ENCODE measurements around the gene EP400.

EP400 gene

DNA sequence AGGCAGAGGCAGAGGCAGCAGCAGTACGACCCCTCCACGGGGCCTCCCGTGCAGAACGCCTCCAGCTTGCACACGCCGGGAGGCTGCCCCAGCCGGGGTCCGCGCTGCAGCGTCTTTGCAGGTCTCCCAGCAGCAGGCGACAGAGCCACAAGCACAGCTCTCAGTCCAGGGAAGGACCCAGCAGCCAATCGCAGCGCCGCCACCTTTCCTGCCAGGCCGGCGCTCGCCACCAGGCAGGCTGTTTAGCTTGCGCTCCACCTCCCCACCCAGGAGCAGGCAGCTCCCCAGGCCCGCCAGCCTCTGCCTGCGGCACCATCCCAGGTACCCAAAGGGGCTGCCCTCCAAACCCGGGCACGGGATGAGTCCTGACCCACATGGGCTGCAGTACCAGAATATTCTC lies 169.1 kb downstream of the EP400 start:
- Mint-ChIP-seq H3K9me3 (no peaks in the 10 kb centered on the region), H3K4me1 (no peaks in the 10 kb centered on the region), H3K27ac (no peak overlapping the region), H3K27me3 (no peaks in the 10 kb centered on the region), H3K36me3 (ENCODE audit: low read depth) (peaks cover 9% of the 10 kb centered on the region), H3K4me3 (no peak overlapping the region)
- ATAC-seq (no peak), DNase-seq (no peak)

DNA sequence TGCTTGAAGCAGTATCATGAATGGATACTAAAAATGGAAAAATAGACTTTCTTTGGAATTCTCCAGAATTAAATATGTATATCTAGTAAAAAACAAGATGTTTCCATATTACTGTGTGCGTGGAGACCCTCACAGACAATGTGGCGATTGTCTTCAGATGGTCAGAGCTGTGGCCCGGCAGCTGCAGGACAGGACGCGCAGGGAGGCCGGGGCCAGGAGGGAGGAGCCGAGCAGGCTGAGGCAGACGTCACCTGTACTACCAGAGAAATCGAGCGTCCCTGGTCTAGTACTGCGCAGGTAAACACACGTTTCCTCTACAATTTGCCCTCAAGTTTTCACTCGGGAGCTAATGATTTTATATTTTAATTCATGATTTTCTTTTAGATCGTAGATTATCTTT lies 171.5 kb downstream of the EP400 start:
- DNase-seq: no peak
- H3K9me3 Mint-ChIP-seq: no peaks in the 10 kb centered on the region
- no peak overlapping the region for H3K4me3 Mint-ChIP-seq
- no peaks in the 10 kb centered on the region for H3K4me1 Mint-ChIP-seq
- ATAC-seq: no peak
- peaks cover 23% of the 10 kb centered on the region for H3K36me3 Mint-ChIP-seq (ENCODE audit: low read depth)
- H3K27ac Mint-ChIP-seq: no peak overlapping the region
- H3K27me3 Mint-ChIP-seq: no peaks in the 10 kb centered on the region

DNA sequence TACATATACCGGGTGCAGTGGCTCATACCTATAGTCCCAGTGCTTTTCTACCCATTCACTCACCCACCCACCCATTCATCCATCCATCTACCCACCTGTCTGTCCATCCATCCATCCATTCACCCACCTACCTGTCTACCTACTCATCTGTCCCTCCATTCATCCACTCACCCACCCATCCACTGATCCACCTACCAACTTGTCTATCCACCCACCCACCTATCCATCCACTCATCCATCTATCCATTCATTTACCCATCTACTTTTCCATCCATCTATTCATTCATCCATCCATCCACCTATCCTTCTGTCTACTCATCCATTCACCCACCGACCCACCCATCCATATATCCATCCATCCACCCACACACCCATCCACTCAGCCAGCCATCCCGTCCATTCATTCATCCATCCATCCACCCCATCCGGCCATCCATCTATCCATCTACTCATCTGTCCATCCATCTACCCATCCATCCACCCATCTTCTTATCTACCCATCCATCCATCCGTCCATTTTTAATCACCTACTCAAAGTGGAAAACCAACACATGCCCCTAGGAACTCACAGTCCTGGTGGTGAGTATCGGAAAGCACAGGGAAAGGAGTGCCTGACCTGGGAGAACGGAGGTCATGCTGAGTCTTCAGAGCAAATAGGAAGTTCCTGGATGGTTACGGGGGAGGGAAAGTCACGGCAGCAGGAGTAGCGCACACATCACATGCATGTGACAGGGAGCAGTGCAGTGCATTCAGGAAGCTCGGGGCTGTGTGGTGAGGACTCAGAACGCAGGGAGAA lies 174.4 kb downstream of the EP400 start:
- no peaks in the 10 kb centered on the region for H3K27me3 Mint-ChIP-seq
- no peak overlapping the region for H3K4me3 Mint-ChIP-seq
- ATAC-seq (no peak), DNase-seq (no peak)
- no peaks in the 10 kb centered on the region for H3K9me3 Mint-ChIP-seq
- no peak overlapping the region for H3K27ac Mint-ChIP-seq
- H3K4me1 Mint-ChIP-seq: no peaks in the 10 kb centered on the region
- H3K36me3 Mint-ChIP-seq (ENCODE audit: low read depth): peaks cover 51% of the 10 kb centered on the region

DNA sequence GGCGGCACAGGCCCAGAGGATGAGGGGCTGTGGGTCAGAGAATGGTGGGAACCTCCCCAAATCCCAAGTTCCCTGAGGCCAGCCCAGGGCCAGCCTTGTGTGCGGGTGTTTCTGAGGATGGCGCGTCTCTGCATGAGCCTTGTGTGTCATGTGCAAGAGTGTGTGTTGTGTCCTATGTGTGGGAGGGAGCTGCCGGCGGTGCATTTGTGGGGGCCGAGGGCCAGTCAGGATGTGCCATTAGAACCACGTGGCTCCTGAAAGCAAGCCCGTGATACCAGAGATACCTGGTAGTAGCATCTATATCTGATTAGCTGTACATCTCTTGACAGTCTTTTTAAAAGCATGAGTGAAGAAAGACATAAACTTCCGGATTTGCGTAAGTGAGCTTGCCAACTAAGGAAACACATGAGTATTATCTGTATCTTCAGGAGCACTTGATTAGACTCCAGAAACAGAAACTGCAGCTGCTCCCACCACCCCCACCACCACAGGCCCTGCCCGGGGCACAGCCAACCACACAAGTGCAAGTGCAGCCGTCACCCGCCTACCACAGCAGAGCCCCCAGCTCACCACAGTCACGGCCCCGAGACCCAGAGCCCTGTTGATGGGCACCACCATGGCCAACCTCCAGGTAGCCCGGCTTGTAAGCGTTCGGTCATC lies 175.2 kb downstream of the EP400 start:
- peak; percentile 28 for ATAC-seq
- DNase-seq: no peak
- H3K4me1 Mint-ChIP-seq: no peaks in the 10 kb centered on the region
- H3K27me3 Mint-ChIP-seq: no peaks in the 10 kb centered on the region
- peaks cover 54% of the 10 kb centered on the region for H3K36me3 Mint-ChIP-seq (ENCODE audit: low read depth)
- no peak overlapping the region for H3K27ac Mint-ChIP-seq
- H3K9me3 Mint-ChIP-seq: no peaks in the 10 kb centered on the region
- H3K4me3 Mint-ChIP-seq: no peak overlapping the region

DNA sequence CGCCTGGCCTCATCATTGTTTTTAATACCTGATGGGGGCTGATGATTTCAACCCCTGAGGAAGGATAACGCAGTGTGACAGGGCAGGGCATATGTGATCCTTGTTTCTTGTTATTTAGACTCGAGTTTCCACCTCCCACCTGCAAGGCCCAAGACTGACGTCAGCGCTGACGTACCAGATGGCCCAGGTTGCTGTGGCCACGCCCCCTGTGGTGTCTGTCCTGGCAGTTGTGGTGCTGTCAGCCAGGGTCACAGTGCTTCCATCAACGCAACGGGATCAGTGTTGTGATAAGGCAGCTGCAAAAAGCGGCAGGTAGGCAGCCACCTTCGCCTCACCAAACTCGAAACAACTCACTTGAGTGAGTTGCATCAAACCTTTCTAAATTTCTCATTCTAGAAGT lies 176.0 kb downstream of the EP400 start:
- ATAC-seq (no peak), DNase-seq (no peak)
- Mint-ChIP-seq H3K27me3 (no peaks in the 10 kb centered on the region), H3K4me3 (no peak overlapping the region), H3K4me1 (no peaks in the 10 kb centered on the region), H3K36me3 (ENCODE audit: low read depth) (peaks cover 52% of the 10 kb centered on the region), H3K27ac (no peak overlapping the region), H3K9me3 (no peaks in the 10 kb centered on the region)

DNA sequence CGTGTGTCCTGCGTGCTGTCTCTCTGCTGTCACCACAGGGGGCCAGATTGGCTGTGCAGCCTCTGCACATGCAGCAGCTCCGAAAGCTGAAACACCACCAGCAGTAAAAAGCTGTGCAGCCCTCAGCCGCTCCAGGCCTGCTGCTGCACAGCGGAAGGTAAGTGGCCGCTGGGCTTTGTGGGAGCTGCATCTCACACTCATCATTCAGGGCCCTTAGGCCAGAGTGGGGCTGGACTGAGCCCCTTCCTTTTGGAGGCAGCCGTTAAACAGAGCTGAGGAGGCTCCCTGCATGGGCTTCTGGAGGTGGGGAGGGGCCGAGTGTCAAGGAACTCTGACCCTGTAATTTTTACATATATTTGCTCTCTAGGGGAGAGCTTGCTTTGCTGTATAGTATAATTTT lies 177.3 kb downstream of the EP400 start:
- Mint-ChIP-seq H3K4me1 (no peaks in the 10 kb centered on the region), H3K9me3 (no peaks in the 10 kb centered on the region), H3K27me3 (no peaks in the 10 kb centered on the region), H3K36me3 (ENCODE audit: low read depth) (peaks cover 52% of the 10 kb centered on the region), H3K27ac (no peak overlapping the region), H3K4me3 (no peak overlapping the region)
- DNase-seq (no peak), ATAC-seq (no peak)

DNA sequence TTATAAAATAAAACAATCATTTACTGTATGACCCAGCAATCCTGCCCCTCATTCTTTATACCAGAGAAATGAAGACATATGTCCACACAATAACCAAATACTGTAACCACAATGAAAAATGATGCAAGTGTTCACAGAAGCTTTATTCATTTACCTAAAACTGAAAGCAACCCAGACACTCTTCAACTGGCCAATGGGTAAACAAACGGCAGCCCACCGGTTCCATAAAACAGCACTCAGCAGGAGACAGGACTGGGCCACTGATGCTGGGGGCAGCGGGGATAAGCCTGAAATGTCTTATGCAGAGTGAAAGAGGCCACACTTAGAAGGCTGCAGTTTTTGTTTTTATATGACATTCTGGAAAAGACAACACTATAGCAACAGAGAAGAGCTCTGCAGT lies 179.3 kb downstream of the EP400 start:
- no peak for DNase-seq
- no peaks in the 10 kb centered on the region for H3K9me3 Mint-ChIP-seq
- ATAC-seq: no peak
- no peaks in the 10 kb centered on the region for H3K27me3 Mint-ChIP-seq
- peaks cover 47% of the 10 kb centered on the region for H3K36me3 Mint-ChIP-seq (ENCODE audit: low read depth)
- no peak overlapping the region for H3K4me3 Mint-ChIP-seq
- H3K4me1 Mint-ChIP-seq: no peaks in the 10 kb centered on the region
- no peak overlapping the region for H3K27ac Mint-ChIP-seq

DNA sequence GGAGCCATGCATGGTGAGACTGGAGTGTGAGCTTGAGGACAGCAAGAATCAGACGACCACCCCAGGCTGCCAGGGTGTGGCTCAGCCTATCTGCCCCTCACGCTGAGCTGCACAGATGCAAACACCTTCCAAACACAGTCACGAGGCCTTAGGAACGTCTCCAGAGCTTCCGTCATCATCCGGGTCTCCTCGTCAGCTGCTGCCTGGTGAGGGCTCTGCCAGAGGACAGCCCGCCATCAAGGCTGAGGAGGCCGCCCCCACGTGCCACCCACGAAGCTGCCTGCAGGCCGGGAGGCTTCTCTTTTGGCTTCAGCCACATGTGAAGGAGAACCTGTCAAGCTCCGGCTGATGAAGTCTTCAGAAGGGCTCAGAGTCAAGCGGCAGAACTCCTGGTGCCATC lies 180.9 kb downstream of the EP400 start:
- H3K4me3 Mint-ChIP-seq: no peak overlapping the region
- no peaks in the 10 kb centered on the region for H3K9me3 Mint-ChIP-seq
- peaks cover 36% of the 10 kb centered on the region for H3K36me3 Mint-ChIP-seq (ENCODE audit: low read depth)
- no peak for DNase-seq
- H3K27me3 Mint-ChIP-seq: no peaks in the 10 kb centered on the region
- no peak for ATAC-seq
- no peak overlapping the region for H3K27ac Mint-ChIP-seq
- H3K4me1 Mint-ChIP-seq: no peaks in the 10 kb centered on the region

Data from activated naive CD8-positive, alpha-beta T cell treated with anti-CD3 and anti-CD28 coated beads, Interleukin-2, amount 50 U/mL, for 24 hours (primary cell).